Activated CD4-positive, CD25-positive, alpha-beta regulatory T cell treated with anti-CD3 and anti-CD28 coated beads, Interleukin-2, amount 50 U/mL, for 16 hours (primary cell): ENCODE measurements around the gene NARF.

Experiments
- DNase-seq: peaks from one replicate; pipeline ENCODE4 v3.0.0-alpha.2; 2020; ENCODE audit warnings: low read depth, low spot score

NARF gene

GRCh38 chr17:82433560-82434215 lies 24.9 kb upstream of the NARF start:
- DNase-seq = no peak

- no peak for DNase-seq
These were observed 24.4 kb upstream of the NARF start for GRCh38 chr17:82434216-82434565.

- DNase-seq = no peak
These were observed 23.4 kb upstream of the NARF start for GRCh38 chr17:82435103-82435502.

GRCh38 chr17:82435601-82436583 lies 22.6 kb upstream of the NARF start:
- no peak for DNase-seq

- no peak for DNase-seq
These were observed 21.8 kb upstream of the NARF start for GRCh38 chr17:82436601-82437324.

- DNase-seq = no peak
These were observed 21.2 kb upstream of the NARF start for GRCh38 chr17:82437325-82437668.

GRCh38 chr17:82438401-82439193 lies 19.9 kb upstream of the NARF start:
- DNase-seq = no peak

GRCh38 chr17:82439194-82439828 lies 19.2 kb upstream of the NARF start:
- DNase-seq = no peak

- no peak for DNase-seq
These were observed 18.6 kb upstream of the NARF start for GRCh38 chr17:82439829-82440365.

GRCh38 chr17:82440469-82440981 lies 18.0 kb upstream of the NARF start:
- no peak for DNase-seq

GRCh38 chr17:82440991-82441627 lies 17.4 kb upstream of the NARF start:
- no peak for DNase-seq

GRCh38 chr17:82441691-82442487 lies 16.7 kb upstream of the NARF start:
- no peak for DNase-seq

GRCh38 chr17:82442643-82443464 lies 15.7 kb upstream of the NARF start:
- DNase-seq = no peak

GRCh38 chr17:82443465-82444283 lies 14.9 kb upstream of the NARF start:
- no peak for DNase-seq

GRCh38 chr17:82444284-82444893 lies 14.2 kb upstream of the NARF start:
- no peak for DNase-seq

GRCh38 chr17:82444941-82445521 lies 13.5 kb upstream of the NARF start:
- DNase-seq = no peak

GRCh38 chr17:82445542-82445941 lies 13.0 kb upstream of the NARF start:
- no peak for DNase-seq
